ENCODE results near the gene POLE. TPM values are rescaled to one million over a fixed set of nuclear protein-coding genes. Genes with fewer than 3 reads are reported as not detected.

Gene POLE
- total and polyA plus RNA-seq, 2 of the 4 experiments (the other 2 are of a cell fraction) = 17.2 to 20.7 TPM

DNA sequence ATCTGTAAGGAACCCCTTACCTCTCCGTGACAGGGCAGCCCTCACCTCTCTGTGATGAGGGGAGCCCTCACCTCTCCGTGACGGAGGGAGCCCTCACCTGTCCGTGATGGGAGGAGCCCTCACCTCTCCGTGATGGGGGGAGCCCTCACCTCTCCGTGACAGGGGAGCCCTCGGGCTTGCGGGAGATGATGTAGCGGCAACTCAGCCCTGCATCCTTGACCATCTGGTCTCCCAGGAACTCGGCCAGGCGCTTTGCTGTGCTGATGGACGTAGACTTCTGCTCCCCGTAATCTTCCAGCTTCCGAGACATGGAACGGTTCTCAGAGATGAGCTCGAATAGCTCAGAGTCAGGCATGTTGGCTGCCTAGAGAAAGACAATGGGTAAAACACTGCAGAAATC, 28.0 kb downstream of the POLE start:
- no peak overlapping the region for H2AFZ ChIP-seq (replicated peaks; ENCODE audit: low read length, poor library complexity)
- DNase-seq = no peak
- no peak overlapping the region for H3K27ac ChIP-seq (ENCODE audit: insufficient read depth, low read length)
- ChIA-PET POLR2A (ENCODE audit: unreplicated experiment) (no interaction called here), CTCF (no interaction called here)
- no peaks in the 10 kb centered on the region for H3K9me3 ChIP-seq (ENCODE audit: control insufficient read depth, insufficient read depth, low read length)
- H3K79me1 ChIP-seq (ENCODE audit: low read depth in 1 of 2, low read length in 2 of 2) = no peaks in the 10 kb centered on the region
- H2AK5ac ChIP-seq (ENCODE audit: low read depth, low read length) = no peak overlapping the region
- H2BK120ac ChIP-seq (ENCODE audit: low read depth, low read length) = no peak overlapping the region
- H3K9ac ChIP-seq (ENCODE audit: low read depth, low read length) = no peak overlapping the region
- no peak overlapping the region for H4K8ac ChIP-seq (ENCODE audit: low read depth in 2 of 2, low read length in 2 of 2)
- no peak overlapping the region for H3K23ac ChIP-seq (ENCODE audit: low read depth, low read length)
- no peak for ATAC-seq (ENCODE audit: low read depth)
- H3K36me3 ChIP-seq (ENCODE audit: control insufficient read depth, insufficient read depth, low read length) = peaks cover 46% of the 10 kb centered on the region
- H3K4me3 ChIP-seq (ENCODE audit: insufficient read depth, low read depth, low read length) = no peak overlapping the region
- no peak overlapping the region for H2BK15ac ChIP-seq (ENCODE audit: low read depth, low read length)
- H3K9me1 ChIP-seq (ENCODE audit: insufficient read depth, low read length) = peaks cover 5% of the 10 kb centered on the region
- intact Hi-C loops (cut with micrococcal nuclease) (no loop called here), dilution Hi-C loops (cut with HindIII; ENCODE audit: low sequenced_read_pairs, unreplicated experiment) (no loop called here), in situ Hi-C loops (cut with MboI; ENCODE audit: low sequenced_read_pairs) (no loop called here)
- H4K5ac ChIP-seq (ENCODE audit: low read depth, low read length) = no peak overlapping the region
- BruUV-seq (replicated peaks) = no TSS peak
- no peaks in the 10 kb centered on the region for H4K20me1 ChIP-seq (ENCODE audit: insufficient read depth, low read length)
- no peak overlapping the region for H3K14ac ChIP-seq (replicated peaks; ENCODE audit: low read depth, low read length)
- no peaks in the 10 kb centered on the region for H3K4me1 ChIP-seq (ENCODE audit: control insufficient read depth, insufficient read depth, low read length)
- no peak overlapping the region for H3K56ac ChIP-seq (ENCODE audit: extremely low read depth, insufficient read depth, low read length)
- no peak overlapping the region for H4K91ac ChIP-seq (ENCODE audit: insufficient read depth, low read depth, low read length)
- H2BK20ac ChIP-seq (ENCODE audit: low read depth, low read length) = no peak overlapping the region
- no peak overlapping the region for H3K4ac ChIP-seq (ENCODE audit: low read depth, low read length)
- H2AK9ac ChIP-seq (replicated peaks; ENCODE audit: low read depth, low read length, poor library complexity) = no peak overlapping the region
- no peaks in the 10 kb centered on the region for H3K27me3 ChIP-seq (ENCODE audit: control insufficient read depth, insufficient read depth, low read length)
- WGBS, 2 experiments (ENCODE audit: extremely low coverage in 2 of 2, insufficient read length in 1 of 2) = 88% methylated on average over 12 of the region's 16 CpGs; no CpG with 5 or more reads in 1 of the 2 experiments
- H3K4me2 ChIP-seq (ENCODE audit: low read depth, low read length) = no peak overlapping the region
- no peak overlapping the region for H2BK5ac ChIP-seq (ENCODE audit: low read depth, low read length, poor library complexity, severe bottlenecking)
- TF ChIP-seq RAD21 (IDR thresholded peaks at IDR 0.05; ENCODE audit: low read length) = no peak
- H3K18ac ChIP-seq (ENCODE audit: low read depth, low read length) = no peak overlapping the region

Measured in IMR-90 (cell line).